ENCODE measurements around the gene WNT4.

The WNT4 gene

GRCh38 chr1:22143065-22144033, at the start of gene WNT4:
WNT4 (minus strand) TSS chr1:22143097; CDS start chr1:22142922, 175 bp downstream.
- no peak for DNase-seq (ENCODE audit: low spot score)

- DNase-seq (ENCODE audit: low spot score) = no peak
Measured at GRCh38 chr1:22190731-22191130, 47.8 kb upstream of the WNT4 start.

GRCh38 chr1:22190251-22190650, 47.4 kb upstream of the WNT4 start:
- no peak for DNase-seq (ENCODE audit: low spot score)

- DNase-seq (ENCODE audit: low spot score) = no peak
Measured at GRCh38 chr1:22189619-22190018, 46.7 kb upstream of the WNT4 start.

- no peak for DNase-seq (ENCODE audit: low spot score)
Measured at GRCh38 chr1:22188914-22189313, 46.0 kb upstream of the WNT4 start.

- no peak for DNase-seq (ENCODE audit: low spot score)
Measured at GRCh38 chr1:22188436-22188835, 45.5 kb upstream of the WNT4 start.

GRCh38 chr1:22186311-22186710, 43.4 kb upstream of the WNT4 start:
- no peak for DNase-seq (ENCODE audit: low spot score)

- no peak for DNase-seq (ENCODE audit: low spot score)
Measured at GRCh38 chr1:22184892-22185612, 42.2 kb upstream of the WNT4 start.

GRCh38 chr1:22184454-22184853, 41.6 kb upstream of the WNT4 start:
- DNase-seq (ENCODE audit: low spot score) = no peak

GRCh38 chr1:22182715-22183114, 39.8 kb upstream of the WNT4 start:
- DNase-seq (ENCODE audit: low spot score) = no peak

- DNase-seq (ENCODE audit: low spot score) = no peak
Measured at GRCh38 chr1:22179197-22179803, 36.4 kb upstream of the WNT4 start.

- no peak for DNase-seq (ENCODE audit: low spot score)
Measured at GRCh38 chr1:22177354-22178003, 34.6 kb upstream of the WNT4 start.

- no peak for DNase-seq (ENCODE audit: low spot score)
Measured at GRCh38 chr1:22176258-22176657, 33.4 kb upstream of the WNT4 start.

- no peak for DNase-seq (ENCODE audit: low spot score)
Measured at GRCh38 chr1:22174446-22175220, 31.7 kb upstream of the WNT4 start.

GRCh38 chr1:22171951-22172715, 29.2 kb upstream of the WNT4 start:
- DNase-seq (ENCODE audit: low spot score) = no peak

- DNase-seq (ENCODE audit: low spot score) = no peak
Measured at GRCh38 chr1:22169816-22170215, 26.9 kb upstream of the WNT4 start.

- no peak for DNase-seq (ENCODE audit: low spot score)
Measured at GRCh38 chr1:22168412-22168973, 25.6 kb upstream of the WNT4 start.

- DNase-seq (ENCODE audit: low spot score) = no peak
Measured at GRCh38 chr1:22166439-22166838, 23.5 kb upstream of the WNT4 start.

- no peak for DNase-seq (ENCODE audit: low spot score)
Measured at GRCh38 chr1:22164841-22165808, 22.2 kb upstream of the WNT4 start.
